DMS53 (cell line): ENCODE results near the gene CCDC38.

ENCODE experiments used
- DNase-seq: peaks from one replicate; lab custom pipeline; 2025; lab: John Stamatoyannopoulos, UW

The CCDC38 gene

GRCh38 chr12:95962222-95962621, 19.8 kb upstream of the CCDC38 start:
- peak; percentile 49 for DNase-seq

GRCh38 chr12:95960241-95960640, 17.8 kb upstream of the CCDC38 start:
- DNase-seq = no peak

GRCh38 chr12:95959107-95959506, 16.7 kb upstream of the CCDC38 start:
- peak; percentile 64 for DNase-seq

- no peak for DNase-seq
Measured at GRCh38 chr12:95956557-95957145, 14.2 kb upstream of the CCDC38 start.

GRCh38 chr12:95955549-95956159, 13.2 kb upstream of the CCDC38 start:
- DNase-seq = no peak

GRCh38 chr12:95953000-95953399, 10.6 kb upstream of the CCDC38 start:
- DNase-seq = no peak

GRCh38 chr12:95951515-95951914, 9.1 kb upstream of the CCDC38 start:
- peak; percentile 27 for DNase-seq

GRCh38 chr12:95949477-95950206, 7.2 kb upstream of the CCDC38 start:
- peak; percentile 65 for DNase-seq

- DNase-seq = no peak
Measured at GRCh38 chr12:95944108-95944704, 1.8 kb upstream of the CCDC38 start.

GRCh38 chr12:95943330-95943842, 972 bp upstream of the CCDC38 start, which contains the start of gene AMDHD1:
Gene AMDHD1, plus strand, starts transcription at chr12:95943331. Its CDS starts 68 bp downstream, at chr12:95943399.
- DNase-seq = peak; percentile 85

GRCh38 chr12:95942101-95942523, 302 bp downstream of the CCDC38 start:
- peak; percentile 67 for DNase-seq

GRCh38 chr12:95940514-95940913, 1.9 kb downstream of the CCDC38 start:
- DNase-seq = peak; percentile 64

- no peak for DNase-seq
Measured at GRCh38 chr12:95922231-95922630, 20.2 kb downstream of the CCDC38 start.

GRCh38 chr12:95919110-95919509, 23.3 kb downstream of the CCDC38 start:
- DNase-seq = no peak

GRCh38 chr12:95918194-95918993, 24.0 kb downstream of the CCDC38 start:
- DNase-seq = peak; percentile 85

GRCh38 chr12:95909871-95910270, 32.5 kb downstream of the CCDC38 start:
- DNase-seq = no peak

- no peak for DNase-seq
Measured at GRCh38 chr12:95908573-95908972, 33.8 kb downstream of the CCDC38 start.

- DNase-seq = no peak
Measured at GRCh38 chr12:95898081-95898480, 44.3 kb downstream of the CCDC38 start.

- no peak for DNase-seq
Measured at GRCh38 chr12:95896846-95897245, 45.6 kb downstream of the CCDC38 start.

GRCh38 chr12:95890958-95891357, 51.5 kb downstream of the CCDC38 start:
- DNase-seq = no peak

- DNase-seq = no peak
Measured at GRCh38 chr12:95887311-95887710, 55.1 kb downstream of the CCDC38 start.

- DNase-seq = no peak
Measured at GRCh38 chr12:95884998-95885397, 57.4 kb downstream of the CCDC38 start.
